ENCODE measurements around the gene LBH.

Gene LBH

GRCh38 chr2:30272761-30273573 lies 41.6 kb downstream of the LBH start:
- Histone ChIP-seq H3K9me3 (ENCODE audit: insufficient read depth, low read length) (no peaks in the 10 kb centered on the region), H3K36me3 (replicated peaks; ENCODE audit: low read depth, low read length) (no peaks in the 10 kb centered on the region), H3K9ac (ENCODE audit: low read length) (no peak overlapping the region), H3K4me2 (ENCODE audit: low read length) (no peak overlapping the region), H3K4me3 (ENCODE audit: low read length) (no peak overlapping the region), H4K20me1 (ENCODE audit: insufficient read depth, low read length) (no peaks in the 10 kb centered on the region), H3K27me3 (ENCODE audit: low read depth, low read length) (peaks cover 20% of the 10 kb centered on the region), H3K27ac (ENCODE audit: low read length) (no peak overlapping the region), H2AFZ (ENCODE audit: low read depth, low read length) (no peak overlapping the region), H3K4me1 (ENCODE audit: low read length) (peaks cover 43% of the 10 kb centered on the region), H3K79me2 (ENCODE audit: low read length) (no peaks in the 10 kb centered on the region)
- TF ChIP-seq EZH2phosphoT487 (IDR thresholded peaks at IDR 0.05; ENCODE audit: low read depth) (no peak), CTCF (IDR thresholded peaks at IDR 0.05; ENCODE audit: low read depth, low read length) (no peak)

GRCh38 chr2:30273574-30273929 lies 42.2 kb downstream of the LBH start:
- peaks cover 40% of the 10 kb centered on the region for H3K4me1 ChIP-seq (ENCODE audit: low read length)
- H3K27me3 ChIP-seq (ENCODE audit: low read depth, low read length), result peaks cover 26% of the 10 kb centered on the region
- no peaks in the 10 kb centered on the region for H3K36me3 ChIP-seq (replicated peaks; ENCODE audit: low read depth, low read length)
- H4K20me1 ChIP-seq (ENCODE audit: insufficient read depth, low read length), result no peaks in the 10 kb centered on the region
- H3K4me2 ChIP-seq (ENCODE audit: low read length), result no peak overlapping the region
- H3K27ac ChIP-seq (ENCODE audit: low read length), result no peak overlapping the region
- H3K9me3 ChIP-seq (ENCODE audit: insufficient read depth, low read length), result no peaks in the 10 kb centered on the region
- no peak overlapping the region for H2AFZ ChIP-seq (ENCODE audit: low read depth, low read length)
- TF ChIP-seq CTCF (IDR thresholded peaks at IDR 0.05; ENCODE audit: low read depth, low read length) (no peak), EZH2phosphoT487 (IDR thresholded peaks at IDR 0.05; ENCODE audit: low read depth) (no peak)
- H3K9ac ChIP-seq (ENCODE audit: low read length), result no peak overlapping the region
- H3K4me3 ChIP-seq (ENCODE audit: low read length), result no peak overlapping the region
- H3K79me2 ChIP-seq (ENCODE audit: low read length), result no peaks in the 10 kb centered on the region

- TF ChIP-seq EZH2phosphoT487 (IDR thresholded peaks at IDR 0.05; ENCODE audit: low read depth) (no peak), CTCF (IDR thresholded peaks at IDR 0.05; ENCODE audit: low read depth, low read length) (no peak)
- Histone ChIP-seq H2AFZ (ENCODE audit: low read depth, low read length) (no peak overlapping the region), H3K4me1 (ENCODE audit: low read length) (peaks cover 38% of the 10 kb centered on the region), H4K20me1 (ENCODE audit: insufficient read depth, low read length) (no peaks in the 10 kb centered on the region), H3K27me3 (ENCODE audit: low read depth, low read length) (peaks cover 37% of the 10 kb centered on the region), H3K4me2 (ENCODE audit: low read length) (no peak overlapping the region), H3K4me3 (ENCODE audit: low read length) (no peak overlapping the region), H3K9ac (ENCODE audit: low read length) (no peak overlapping the region), H3K9me3 (ENCODE audit: insufficient read depth, low read length) (no peaks in the 10 kb centered on the region), H3K79me2 (ENCODE audit: low read length) (no peaks in the 10 kb centered on the region), H3K27ac (ENCODE audit: low read length) (no peak overlapping the region), H3K36me3 (replicated peaks; ENCODE audit: low read depth, low read length) (no peaks in the 10 kb centered on the region)
Measured at GRCh38 chr2:30275256-30275655, 43.9 kb downstream of the LBH start.

- Histone ChIP-seq H3K36me3 (replicated peaks; ENCODE audit: low read depth, low read length) (no peaks in the 10 kb centered on the region), H4K20me1 (ENCODE audit: insufficient read depth, low read length) (no peaks in the 10 kb centered on the region), H3K9me3 (ENCODE audit: insufficient read depth, low read length) (no peaks in the 10 kb centered on the region), H3K9ac (ENCODE audit: low read length) (no peak overlapping the region), H3K27ac (ENCODE audit: low read length) (no peak overlapping the region), H3K4me2 (ENCODE audit: low read length) (peak overlapping the region; percentile 81), H3K4me3 (ENCODE audit: low read length) (peak overlapping the region; percentile 37; the same call in 1 of the 2 replicates), H3K4me1 (ENCODE audit: low read length) (peaks cover 33% of the 10 kb centered on the region), H3K79me2 (ENCODE audit: low read length) (no peaks in the 10 kb centered on the region), H2AFZ (ENCODE audit: low read depth, low read length) (no peak overlapping the region; the same call in 1 of the 2 replicates), H3K27me3 (ENCODE audit: low read depth, low read length) (peaks cover 47% of the 10 kb centered on the region)
- no peak for TF ChIP-seq CTCF (IDR thresholded peaks at IDR 0.05; ENCODE audit: low read depth, low read length)
- no peak for TF ChIP-seq EZH2phosphoT487 (IDR thresholded peaks at IDR 0.05; ENCODE audit: low read depth)
Measured at GRCh38 chr2:30276455-30276911, 45.1 kb downstream of the LBH start.

All from OCI-LY3 (cell line).